Stimulated activated CD4-positive, alpha-beta T cell treated with anti-CD3 and anti-CD28 coated beads, Interleukin-12 subunit alpha, Interleukin-12 subunit beta, amount 100 ng/mL, for 48 hours (primary cell): ENCODE results near the gene G6PC1.
"Not testable (repeated sequence)": the region's sequence is repeated elsewhere in the genome, so short reads cannot be mapped to it uniquely, and the experiment has no call there.

Experiments
- DNase-seq, 3 donors: peaks; one replicate each; pipeline ENCODE4 v3.0.0-alpha.2; 2020; ENCODE audit warnings: low read depth in 2 of 3, low spot score in 1 of 3

The G6PC1 gene

DNA sequence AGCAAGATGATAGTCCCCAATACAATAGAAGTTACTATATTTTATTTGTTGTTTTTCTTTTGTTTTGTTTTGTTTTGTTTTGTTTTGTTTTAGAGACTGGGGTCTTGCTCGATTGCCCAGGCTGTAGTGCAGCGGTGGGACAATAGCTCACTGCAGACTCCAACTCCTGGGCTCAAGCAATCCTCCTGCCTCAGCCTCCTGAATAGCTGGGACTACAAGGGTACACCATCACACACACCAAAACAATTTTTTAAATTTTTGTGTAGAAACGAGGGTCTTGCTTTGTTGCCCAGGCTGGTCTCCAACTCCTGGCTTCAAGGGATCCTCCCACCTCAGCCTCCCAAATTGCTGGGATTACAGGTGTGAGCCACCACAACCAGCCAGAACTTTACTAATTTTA, 618 bp upstream of the G6PC1 start:
- not testable (repeated sequence) for DNase-seq

DNA sequence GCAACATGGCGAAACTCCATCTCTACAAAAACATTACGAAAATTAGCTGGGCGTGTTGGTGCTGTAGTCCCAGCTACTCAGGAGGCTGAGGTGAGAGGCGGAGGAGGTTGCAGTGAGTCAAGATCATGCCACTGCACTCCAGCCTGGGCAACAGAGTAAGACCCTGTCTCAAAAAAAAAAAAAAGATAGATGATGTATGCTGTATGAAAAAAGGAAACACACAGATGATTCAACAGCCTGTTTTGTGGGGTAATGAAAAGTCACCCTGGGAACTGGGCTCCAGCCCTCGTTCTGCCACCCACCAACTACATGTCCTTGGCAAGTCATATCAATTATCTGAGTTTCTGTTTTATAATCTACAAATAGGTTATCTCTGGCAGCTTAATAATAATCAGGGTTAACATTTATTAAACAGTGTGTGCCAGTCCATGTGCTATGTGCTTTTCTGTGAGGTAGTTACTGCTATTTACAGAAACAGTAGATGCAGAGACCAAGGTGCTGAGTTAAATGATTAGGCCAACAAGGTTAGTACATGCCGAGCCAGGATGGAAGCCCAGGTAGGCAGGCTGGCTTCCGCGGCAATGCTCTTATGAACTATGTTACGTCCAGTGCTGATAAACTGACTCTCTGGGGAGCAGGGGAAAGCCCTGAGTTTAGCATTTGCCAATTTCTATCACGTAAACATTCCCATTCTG, 1.1 kb downstream of the G6PC1 start:
- no peak for DNase-seq

- no peak for DNase-seq
Observed at GRCh38 chr17:42904110-42904469, 3.5 kb downstream of the G6PC1 start.

DNA sequence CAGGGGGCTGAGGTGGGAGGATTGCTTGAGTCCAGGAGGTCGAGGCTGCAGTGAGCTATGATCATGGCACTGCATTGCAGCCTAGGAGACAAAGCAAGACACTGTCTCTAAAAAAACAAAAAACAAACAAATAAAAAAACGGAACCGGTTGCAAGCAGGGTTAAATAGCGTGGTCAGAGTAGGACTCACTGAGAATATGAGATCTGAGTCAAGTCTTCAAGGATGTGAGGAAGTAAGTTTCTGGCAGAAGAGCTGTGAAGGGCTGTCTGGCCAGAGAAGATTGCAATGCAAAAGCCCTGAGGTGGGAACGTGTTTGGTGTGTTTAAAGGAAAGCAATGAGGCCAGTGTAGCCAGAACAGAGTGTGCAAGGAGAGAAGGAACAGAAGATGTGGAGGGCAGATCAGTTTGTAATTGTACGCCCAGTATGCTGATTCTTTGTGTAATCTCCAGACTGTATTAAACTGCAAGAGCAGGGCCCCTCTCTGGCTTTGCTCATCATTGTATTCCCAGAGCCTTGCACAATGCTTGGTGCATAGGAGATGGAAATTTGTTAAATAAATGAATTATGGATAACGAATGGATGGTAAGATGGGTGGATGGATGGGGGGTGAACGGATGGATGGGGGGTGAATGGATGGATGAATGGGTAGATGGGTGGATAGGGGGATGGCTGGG, 6.3 kb downstream of the G6PC1 start:
- DNase-seq, result no peak

DNA sequence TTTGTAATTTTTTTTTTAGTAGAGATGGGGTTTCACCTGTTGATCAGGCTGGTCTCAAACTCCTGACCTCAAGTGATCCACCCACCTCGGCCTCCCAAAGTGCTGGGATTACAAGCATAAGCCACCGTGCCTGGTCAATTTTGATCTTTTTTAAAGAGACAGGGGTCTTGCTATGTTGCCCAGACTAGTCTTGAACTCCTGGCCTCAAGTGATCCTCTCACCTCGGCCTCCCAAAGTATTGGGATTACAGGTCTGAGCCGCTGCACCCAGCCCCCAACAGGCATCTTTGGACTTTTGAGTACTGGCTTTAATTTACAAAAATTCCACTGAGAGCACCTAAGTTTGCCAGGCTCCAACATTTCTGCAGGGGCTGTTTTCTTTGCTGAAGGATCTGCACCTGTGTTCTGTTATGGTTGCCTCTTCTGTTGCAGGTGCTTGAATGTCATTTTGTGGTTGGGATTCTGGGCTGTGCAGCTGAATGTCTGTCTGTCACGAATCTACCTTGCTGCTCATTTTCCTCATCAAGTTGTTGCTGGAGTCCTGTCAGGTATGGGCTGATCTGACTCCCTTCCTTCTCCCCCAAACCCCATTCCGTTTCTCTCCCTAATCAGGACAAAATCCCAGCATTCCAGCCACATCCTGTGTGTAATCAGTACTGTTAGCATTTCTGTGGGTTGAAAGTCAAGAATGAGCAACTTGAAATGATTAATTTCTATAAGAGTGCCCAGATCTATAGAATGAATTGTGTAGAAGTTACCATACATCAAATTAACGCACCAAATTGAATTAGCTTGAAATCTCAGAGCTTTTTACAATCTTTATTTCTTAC, 8.5 kb downstream of the G6PC1 start:
- no peak for DNase-seq

DNA sequence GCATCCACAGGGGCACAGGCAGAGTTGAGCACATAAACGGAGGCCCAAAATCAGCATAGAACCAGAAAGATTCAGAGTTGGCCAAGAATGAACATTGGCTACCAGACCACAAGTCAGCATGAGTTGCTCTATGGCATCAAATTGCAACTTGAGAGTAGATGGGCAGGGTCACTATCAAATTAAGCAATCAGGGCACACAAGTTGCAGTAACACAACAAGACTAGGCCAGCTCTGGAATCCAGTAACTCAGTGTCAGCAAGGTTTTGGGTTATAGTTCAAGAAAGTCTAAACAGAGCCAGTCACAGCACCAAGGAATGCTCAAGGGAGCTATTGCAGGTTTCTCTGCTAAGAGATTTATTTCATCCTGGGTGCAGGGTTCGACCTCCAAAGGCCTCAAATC, 12.9 kb downstream of the G6PC1 start:
- no peak for DNase-seq

GRCh38 chr17:42913981-42914617, 13.5 kb downstream of the G6PC1 start:
- DNase-seq, result no peak

DNA sequence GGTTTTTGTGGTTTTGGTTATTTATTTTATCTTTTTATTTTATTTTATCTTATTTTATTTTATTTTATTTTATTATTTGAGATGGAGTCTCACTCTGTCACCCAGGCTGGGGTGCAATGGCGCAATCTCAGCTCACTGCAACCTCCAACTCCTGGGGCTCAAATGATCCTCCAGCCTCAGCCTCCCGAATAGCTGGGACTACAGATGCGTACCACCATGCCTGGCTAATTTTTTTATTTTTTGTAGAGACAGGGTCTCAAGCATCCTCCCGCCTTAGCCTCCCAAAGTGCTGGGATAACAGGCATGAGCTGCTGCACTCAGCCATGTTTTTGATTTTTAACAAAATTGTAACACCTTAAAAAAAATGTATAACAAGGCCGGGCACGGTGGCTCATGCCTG, 14.7 kb downstream of the G6PC1 start:
- DNase-seq, result not testable (repeated sequence)

DNA sequence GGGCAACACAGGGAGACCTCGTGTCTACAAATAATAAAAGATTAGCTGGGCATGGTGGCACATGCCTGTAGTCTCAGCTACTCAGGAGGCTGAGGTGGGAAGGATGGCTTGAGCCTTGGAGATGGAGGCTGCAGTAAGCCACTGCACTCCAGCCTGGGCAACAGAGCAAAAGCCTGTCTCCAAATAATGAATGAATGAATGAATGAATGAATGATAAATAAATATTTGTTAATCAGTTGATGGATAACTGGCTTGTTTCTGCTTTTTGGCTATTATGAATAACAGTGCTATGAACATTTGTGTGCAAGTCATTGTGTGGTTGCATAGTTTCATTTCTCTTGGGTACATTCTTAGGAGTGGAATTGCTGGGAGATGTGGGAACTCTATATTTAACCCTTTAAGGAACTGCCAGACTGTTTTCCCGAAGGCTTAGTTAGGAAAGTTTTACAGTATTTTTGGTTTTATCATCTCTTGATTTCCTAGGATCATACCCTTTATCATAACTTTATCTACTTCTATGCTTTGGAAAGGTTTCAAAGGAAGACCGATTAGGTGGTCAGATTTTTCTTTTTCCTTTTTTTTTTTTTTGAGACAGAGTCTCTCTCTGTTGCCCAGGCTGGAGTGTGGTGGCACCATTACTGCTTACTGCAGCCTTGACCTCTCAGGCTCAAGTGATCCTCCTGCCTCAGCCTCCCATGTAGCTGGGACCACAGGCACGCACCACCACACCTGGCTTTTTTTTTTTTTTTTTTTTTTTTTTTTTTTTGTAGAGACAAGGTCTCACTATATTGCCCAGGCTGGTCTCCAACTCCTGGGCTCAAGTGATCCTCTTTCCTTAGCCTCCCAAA, 16.0 kb downstream of the G6PC1 start:
- DNase-seq, result not testable (repeated sequence)

DNA sequence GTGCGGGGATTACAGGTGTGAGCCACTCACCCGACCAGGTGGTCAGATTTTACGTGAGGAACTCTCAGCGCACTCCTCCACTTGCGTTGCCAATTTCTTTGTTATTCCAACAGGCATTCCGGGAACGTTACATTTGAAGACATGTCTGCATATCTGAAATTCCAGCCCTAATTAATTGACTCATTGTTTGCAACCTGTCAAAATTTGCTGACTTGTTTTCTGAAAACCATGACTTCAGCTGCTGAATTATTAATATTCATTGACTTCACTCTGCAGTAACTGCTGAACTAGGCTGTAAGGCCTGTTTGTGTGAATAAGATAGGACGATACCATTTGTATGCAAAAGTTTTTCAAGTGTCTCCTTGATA, 16.6 kb downstream of the G6PC1 start:
- DNase-seq, result no peak

DNA sequence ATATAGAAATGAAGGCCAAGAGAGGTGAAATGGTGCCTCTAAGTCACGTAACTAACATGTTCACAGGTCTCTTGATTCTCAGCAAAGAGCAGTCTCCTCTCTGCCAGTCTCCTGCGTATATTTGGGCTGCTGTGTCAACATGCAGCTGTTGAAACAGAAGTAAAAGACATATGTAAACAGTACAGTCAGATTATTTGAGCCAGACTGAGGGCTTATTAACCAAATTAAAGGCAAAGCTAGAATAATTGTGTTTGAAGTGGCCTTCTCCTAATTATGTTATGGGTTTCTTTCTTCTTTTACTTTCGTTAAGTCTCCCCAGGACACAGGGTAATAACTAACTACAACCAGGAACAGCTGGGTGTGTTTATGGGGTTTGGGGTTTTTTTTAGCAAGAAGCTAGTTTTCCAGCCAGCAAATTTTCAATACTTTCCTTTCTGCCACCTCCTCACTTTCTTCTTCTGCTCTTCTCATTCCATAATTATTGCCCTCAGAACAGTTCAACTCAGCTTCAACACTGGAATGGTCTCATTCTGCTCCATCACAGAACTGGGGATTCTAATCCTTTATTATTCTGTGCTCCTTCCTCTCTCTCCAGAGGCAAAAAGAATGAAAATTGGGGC, 18.4 kb downstream of the G6PC1 start:
- no peak for DNase-seq

GRCh38 chr17:42919522-42920077, 19.0 kb downstream of the G6PC1 start:
- DNase-seq, result not testable (repeated sequence)

DNA sequence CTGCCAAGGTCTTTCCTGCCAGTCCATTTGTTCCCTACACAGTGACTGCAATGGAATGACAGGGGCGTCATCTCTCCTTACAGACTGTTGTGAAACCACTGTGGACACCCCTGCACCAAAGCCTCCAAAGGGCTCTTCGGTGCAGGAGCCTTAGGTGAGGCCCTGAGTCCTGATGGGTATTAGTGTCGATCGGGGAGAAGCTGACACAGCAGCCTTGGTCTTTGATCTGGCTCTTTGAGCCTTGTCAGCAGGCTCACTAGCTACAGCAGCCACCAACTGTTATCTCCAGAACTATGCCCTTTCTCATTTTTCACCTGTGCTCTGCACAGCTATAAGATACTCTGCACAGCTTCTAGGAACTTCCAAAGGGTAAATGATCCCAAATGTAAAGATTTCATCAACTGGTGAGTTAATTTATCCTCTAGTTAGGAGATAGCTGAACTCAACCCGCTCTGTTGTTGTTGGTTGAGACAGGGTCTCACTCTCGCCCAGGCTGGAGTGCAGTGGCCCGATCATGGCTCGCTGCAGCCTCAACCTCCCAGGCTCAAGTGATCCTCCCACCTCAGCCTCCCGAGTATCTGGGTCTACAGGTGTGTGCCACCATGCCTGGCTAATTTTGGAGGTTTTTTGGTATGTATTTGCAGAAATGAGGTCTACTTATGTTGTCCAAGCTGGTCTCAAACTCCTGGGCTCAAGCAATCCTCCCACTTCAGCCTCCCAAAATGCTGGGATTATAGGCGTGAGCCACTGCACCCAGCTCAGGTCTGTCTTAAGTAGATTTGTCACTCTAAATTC, 19.7 kb downstream of the G6PC1 start:
- no peak for DNase-seq

DNA sequence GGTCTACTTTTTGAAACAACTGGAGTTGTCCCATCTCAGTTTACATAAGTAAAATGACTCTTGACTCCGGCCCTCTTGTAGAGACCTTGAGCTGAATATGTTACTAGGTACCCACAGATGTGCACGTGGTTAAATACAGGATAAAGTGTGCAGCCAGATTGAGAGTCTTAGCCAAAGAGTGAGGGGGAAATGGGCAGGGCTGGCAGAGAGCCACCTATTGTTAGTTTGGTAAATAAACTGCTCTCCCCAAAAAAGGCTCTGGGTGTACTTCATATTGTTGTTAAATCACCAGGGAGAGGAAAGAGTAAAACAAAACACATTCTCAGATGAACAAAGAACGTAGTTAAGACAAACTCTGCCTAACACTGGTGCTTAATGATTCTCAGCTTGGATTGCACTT, 20.3 kb downstream of the G6PC1 start:
- no peak for DNase-seq

DNA sequence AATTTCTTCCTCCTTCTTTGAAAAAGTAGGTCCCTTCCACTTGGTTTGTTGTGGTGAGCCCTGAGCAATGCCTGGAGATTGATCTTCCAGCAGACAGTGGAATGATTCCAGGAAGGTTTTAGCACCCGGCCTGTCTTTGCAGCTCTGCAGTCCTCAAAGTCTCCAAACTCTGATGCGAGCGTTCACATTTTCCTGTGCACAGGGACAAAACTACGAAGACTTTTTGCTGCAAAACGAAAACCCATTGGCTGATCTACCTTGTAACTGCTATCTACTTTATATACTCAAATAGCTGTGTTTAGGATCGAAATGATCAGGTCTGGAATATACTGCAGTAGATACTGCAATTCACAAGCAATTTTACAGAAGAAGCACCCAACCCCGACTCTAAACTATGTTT, 21.7 kb downstream of the G6PC1 start:
- DNase-seq, result no peak

GRCh38 chr17:42923472-42923871, 22.9 kb downstream of the G6PC1 start:
- not testable (repeated sequence) for DNase-seq

GRCh38 chr17:42924891-42925290, 24.3 kb downstream of the G6PC1 start:
- no peak for DNase-seq

- DNase-seq, result peak; percentile 6 to 42 (median 20)
Observed at GRCh38 chr17:42928714-42929496, 28.3 kb downstream of the G6PC1 start.

GRCh38 chr17:42929497-42929844, 28.9 kb downstream of the G6PC1 start:
- no peak for DNase-seq
